Measurements from ENCODE around the gene BMPER.

BMPER gene

GRCh38 chr7:34064519-34065158 lies 159.3 kb downstream of the BMPER start:
- TF ChIP-seq, protein P1, sequence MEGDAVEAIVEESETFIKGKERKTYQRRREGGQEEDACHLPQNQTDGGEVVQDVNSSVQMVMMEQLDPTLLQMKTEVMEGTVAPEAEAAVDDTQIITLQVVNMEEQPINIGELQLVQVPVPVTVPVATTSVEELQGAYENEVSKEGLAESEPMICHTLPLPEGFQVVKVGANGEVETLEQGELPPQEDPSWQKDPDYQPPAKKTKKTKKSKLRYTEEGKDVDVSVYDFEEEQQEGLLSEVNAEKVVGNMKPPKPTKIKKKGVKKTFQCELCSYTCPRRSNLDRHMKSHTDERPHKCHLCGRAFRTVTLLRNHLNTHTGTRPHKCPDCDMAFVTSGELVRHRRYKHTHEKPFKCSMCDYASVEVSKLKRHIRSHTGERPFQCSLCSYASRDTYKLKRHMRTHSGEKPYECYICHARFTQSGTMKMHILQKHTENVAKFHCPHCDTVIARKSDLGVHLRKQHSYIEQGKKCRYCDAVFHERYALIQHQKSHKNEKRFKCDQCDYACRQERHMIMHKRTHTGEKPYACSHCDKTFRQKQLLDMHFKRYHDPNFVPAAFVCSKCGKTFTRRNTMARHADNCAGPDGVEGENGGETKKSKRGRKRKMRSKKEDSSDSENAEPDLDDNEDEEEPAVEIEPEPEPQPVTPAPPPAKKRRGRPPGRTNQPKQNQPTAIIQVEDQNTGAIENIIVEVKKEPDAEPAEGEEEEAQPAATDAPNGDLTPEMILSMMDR (IDR thresholded peaks at IDR 0.05; ENCODE audit: extremely low read depth, missing control alignments) = no peak
- no peak for DNase-seq (ENCODE audit: low spot score)

DNA sequence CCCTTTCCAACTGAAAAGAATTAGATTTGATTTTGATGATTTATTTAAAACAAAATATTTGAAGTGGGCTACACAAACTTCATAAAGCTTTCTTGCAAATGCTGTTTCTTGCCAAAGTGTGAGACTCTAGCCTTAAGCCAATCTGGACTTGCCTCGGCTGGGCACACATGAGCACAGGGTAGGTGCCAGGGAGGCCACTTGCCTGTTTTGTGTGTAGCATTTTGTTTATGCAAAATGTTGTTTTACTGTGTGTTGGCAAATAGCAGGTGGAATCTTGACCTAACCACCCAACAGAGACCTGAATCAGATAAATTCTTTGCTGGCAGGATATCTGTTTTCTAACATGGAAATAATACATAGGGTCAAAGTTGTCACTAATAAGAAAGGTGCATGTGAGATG lies 161.1 kb downstream of the BMPER start:
- TF ChIP-seq, protein P1 (IDR thresholded peaks at IDR 0.05; ENCODE audit: extremely low read depth, missing control alignments) = no peak
- DNase-seq (ENCODE audit: low spot score) = no peak

- TF ChIP-seq, protein P1 (IDR thresholded peaks at IDR 0.05; ENCODE audit: extremely low read depth, missing control alignments) = no peak
- no peak for DNase-seq (ENCODE audit: low spot score)
These were observed 161.9 kb downstream of the BMPER start for GRCh38 chr7:34067005-34067778.

DNA sequence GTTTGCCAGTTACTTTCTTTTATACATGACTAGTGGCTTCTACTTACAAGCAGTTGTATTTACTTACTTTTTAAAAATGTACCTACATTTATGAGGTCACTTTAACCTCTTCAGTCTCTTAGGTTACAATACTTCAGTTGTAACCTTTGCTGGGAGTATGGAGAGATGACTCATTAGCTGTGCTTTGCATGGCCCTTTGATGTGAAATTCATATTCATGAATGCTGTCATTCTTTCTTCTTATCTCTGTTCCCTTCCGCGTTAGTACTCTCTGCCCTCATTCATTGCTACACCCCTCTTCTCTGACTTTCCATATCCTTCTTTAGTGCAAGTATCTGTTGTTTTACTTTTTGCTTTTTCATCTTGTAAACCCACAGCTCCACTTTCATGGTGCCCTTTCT lies 164.3 kb downstream of the BMPER start:
- DNase-seq (ENCODE audit: low spot score) = no peak
- TF ChIP-seq, protein P1 (IDR thresholded peaks at IDR 0.05; ENCODE audit: extremely low read depth, missing control alignments) = no peak

GRCh38 chr7:34070511-34071323 lies 165.4 kb downstream of the BMPER start:
- TF ChIP-seq, protein P1 (IDR thresholded peaks at IDR 0.05; ENCODE audit: extremely low read depth, missing control alignments) = no peak
- DNase-seq (ENCODE audit: low spot score) = no peak

GRCh38 chr7:34073676-34074075 lies 168.3 kb downstream of the BMPER start:
- TF ChIP-seq, protein P1 (IDR thresholded peaks at IDR 0.05; ENCODE audit: extremely low read depth, missing control alignments) = no peak
- DNase-seq (ENCODE audit: low spot score) = no peak

DNA sequence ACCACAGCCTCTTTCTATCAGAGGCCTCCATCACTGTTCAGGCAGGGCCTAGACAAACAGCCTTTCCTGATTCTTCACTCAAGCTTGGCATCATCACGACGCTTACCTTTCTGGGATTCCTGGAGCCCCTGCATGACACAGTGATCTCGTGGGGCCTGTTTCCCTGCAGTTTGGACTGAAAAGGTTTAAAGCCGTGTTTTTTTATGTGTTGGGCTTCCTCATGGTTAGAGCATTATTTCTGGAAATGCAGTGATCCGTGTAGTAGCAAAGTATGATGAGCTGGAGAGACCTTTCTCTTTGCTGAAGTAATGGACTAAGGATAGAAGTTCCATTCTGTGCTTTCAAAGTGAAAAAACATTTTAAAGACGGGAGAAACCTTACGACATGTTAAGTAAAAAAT lies 169.1 kb downstream of the BMPER start:
- no peak for DNase-seq (ENCODE audit: low spot score)
- TF ChIP-seq, protein P1 (IDR thresholded peaks at IDR 0.05; ENCODE audit: extremely low read depth, missing control alignments) = no peak

All from GM20000 (cell line).